AG04450 (cell line): ENCODE measurements around the gene BBLN. TPM values are rescaled to one million over a fixed set of nuclear protein-coding genes. Genes with fewer than 3 reads are reported as not detected.
"Not testable (repeated sequence)": the region's sequence is repeated elsewhere in the genome, so short reads cannot be mapped to it uniquely, and the experiment has no call there.

Experiments used
- CTCF ChIA-PET: fragments of 300-600, 350-600 bp; formaldehyde crosslinking; extraction: SDS; loops from one replicate; lab custom pipeline; 2022; ENCODE audit warnings: antibody characterized with exemption, inconsistent platforms; lab: Charles Lee
- POLR2A ChIA-PET: fragments of 350-600 bp; formaldehyde crosslinking; extraction: SDS; loops from one replicate; lab custom pipeline; 2021; ENCODE audit warnings: antibody characterized with exemption, inconsistent platforms; lab: Yijun Ruan, JAX
- DNase-seq: peaks from one replicate; pipeline ENCODE4 v3.0.0-alpha.2; 2011; ENCODE audit warnings: low read depth, low spot score
- H3K27ac ChIP-seq: one replicate; pipeline ENCODE4 v1.5.1; 2012; ENCODE audit warnings: low read depth, low read length, control low read depth
- H3K27me3 ChIP-seq: one replicate; pipeline ENCODE4 v1.6.0; 2012; ENCODE audit warnings: low read length; ENCODE audit not compliant: control insufficient read depth, insufficient read depth
- H3K4me3 ChIP-seq: 2 replicates; pipeline ENCODE4 v1.5.1; 2011; ENCODE audit warnings: mild to moderate bottlenecking, low read depth, low read length, control low read depth
- H3K9me3 ChIP-seq: 2 replicates; pipeline ENCODE4 v1.5.1; 2012; ENCODE audit warnings: low read length; ENCODE audit not compliant: control insufficient read depth, insufficient read depth
- polyA plus RNA-seq: library from polyadenylated mRNA; depleted of rRNA; stranded (reverse); fragments of >200 nt; gene quantifications from 2 replicates; pipeline ENCODE4 v1.2.3, GENCODE V29; 2011
- TF ChIP-seq, protein P1 (sequence below): IDR thresholded peaks from 2 replicates; pipeline ENCODE4 v1.5.1; 2011; ENCODE audit warnings: low read depth, low read length, control low read depth, inconsistent platforms

BBLN gene
- polyA plus RNA-seq, 1 experiment: 48.1 TPM

DNA sequence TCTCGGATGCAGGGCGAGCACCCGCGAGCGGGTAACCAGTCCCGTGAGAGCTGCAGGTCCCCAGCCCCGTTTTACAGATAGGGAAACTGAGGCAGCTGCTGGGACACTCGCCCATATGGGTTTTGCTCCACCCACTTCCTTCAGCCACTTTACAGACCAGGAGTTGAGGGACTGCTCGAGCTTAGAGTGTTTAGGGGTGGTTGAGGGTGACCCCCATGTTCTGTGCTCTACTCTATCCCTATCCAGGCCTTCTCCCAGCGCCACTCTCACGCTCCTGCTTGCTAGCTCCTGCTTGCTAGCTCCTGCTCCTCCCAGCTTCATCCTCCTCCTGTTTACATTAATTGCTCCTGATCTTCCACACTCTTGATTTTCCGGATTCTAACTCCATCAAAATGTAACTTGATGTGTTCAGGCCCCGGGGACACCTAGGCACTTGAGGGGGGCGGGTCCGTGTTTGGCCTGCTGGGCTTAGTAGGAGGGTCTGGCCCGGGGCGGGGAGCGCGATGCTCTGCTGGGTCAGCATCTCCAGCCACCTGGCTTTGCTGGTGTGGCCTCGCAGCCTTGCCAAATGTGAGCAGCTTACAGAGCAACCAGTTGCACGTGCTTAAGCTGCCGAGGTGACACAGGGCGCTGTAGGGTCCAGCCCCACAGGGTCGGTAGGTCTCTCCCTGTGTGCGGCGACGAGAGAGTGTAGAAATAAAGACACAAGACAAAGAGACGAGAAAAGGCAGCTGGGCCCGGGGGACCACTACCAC, 31.1 kb upstream of the BBLN start:
- Histone ChIP-seq H3K4me3 (peak overlapping the region; percentile 90), H3K27me3 (peaks cover 10% of the 10 kb centered on the region), H3K9me3 (peaks cover 3% of the 10 kb centered on the region; the same call in 1 of the 2 replicates), H3K27ac (no peak overlapping the region)
- DNase-seq: no peak
- ChIA-PET POLR2A (interaction anchor here (0.9 to 1.0 kb wide), 6 partner anchors 11 to 62 kb away, joined by 3 to 4 read pairs (median 4); partner anchors contain the start of gene NAIF1), CTCF (interaction anchor here (0.9 to 4.0 kb wide), 5 partner anchors 8 to 186 kb away, joined by 3 to 53 read pairs (median 7); partner anchors contain the start of gene BBLN)
- TF ChIP-seq, protein P1, sequence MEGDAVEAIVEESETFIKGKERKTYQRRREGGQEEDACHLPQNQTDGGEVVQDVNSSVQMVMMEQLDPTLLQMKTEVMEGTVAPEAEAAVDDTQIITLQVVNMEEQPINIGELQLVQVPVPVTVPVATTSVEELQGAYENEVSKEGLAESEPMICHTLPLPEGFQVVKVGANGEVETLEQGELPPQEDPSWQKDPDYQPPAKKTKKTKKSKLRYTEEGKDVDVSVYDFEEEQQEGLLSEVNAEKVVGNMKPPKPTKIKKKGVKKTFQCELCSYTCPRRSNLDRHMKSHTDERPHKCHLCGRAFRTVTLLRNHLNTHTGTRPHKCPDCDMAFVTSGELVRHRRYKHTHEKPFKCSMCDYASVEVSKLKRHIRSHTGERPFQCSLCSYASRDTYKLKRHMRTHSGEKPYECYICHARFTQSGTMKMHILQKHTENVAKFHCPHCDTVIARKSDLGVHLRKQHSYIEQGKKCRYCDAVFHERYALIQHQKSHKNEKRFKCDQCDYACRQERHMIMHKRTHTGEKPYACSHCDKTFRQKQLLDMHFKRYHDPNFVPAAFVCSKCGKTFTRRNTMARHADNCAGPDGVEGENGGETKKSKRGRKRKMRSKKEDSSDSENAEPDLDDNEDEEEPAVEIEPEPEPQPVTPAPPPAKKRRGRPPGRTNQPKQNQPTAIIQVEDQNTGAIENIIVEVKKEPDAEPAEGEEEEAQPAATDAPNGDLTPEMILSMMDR: no peak

DNA sequence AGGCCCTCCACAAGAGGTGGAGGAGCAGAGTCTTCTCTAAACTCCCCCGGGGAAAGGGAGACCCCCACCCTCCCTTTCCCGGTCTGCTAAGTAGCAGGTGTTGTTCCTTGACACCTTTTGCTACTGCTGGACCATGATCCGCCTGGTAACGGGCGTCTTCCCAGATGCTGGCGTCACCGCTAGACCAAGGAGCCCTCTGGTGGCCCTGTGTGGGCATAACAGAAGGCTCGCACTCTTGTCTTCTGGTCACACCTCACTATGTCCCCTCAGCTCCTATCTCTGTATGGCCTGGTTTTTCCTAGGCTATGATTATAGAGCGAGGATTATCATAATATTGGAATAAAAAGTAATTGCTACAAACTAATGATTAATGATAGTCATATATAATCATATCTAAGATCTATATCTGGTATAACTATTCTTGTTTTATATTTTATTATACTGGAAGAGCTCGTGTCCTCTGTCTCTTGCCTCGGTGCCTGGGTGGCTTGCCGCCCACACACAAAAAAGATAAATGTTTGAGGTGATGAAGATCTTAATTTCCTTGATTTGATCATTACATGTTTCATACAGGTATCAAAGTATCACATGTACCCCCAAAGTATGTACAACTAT, 30.0 kb upstream of the BBLN start:
- POLR2A ChIA-PET: not testable (repeated sequence)

DNA sequence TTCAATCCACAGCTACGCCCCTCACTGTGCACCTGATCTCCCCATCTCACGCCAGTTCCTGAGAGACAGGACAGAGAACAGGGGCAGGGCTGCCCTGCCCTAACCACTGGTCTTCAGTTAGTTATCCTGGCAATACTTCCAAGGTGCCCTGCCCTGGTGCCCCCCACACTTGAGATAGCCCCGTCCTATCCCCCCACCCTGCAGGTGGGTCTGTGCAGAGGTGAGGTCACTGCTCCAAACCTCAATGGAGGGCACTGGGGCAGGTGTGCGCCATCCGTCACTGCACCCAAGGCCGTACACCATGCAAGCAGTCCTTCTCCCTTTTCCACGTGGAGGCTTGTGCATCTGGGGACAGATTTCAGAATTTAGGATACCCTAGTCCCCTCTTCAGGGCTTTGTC, 29.4 kb upstream of the BBLN start:
- H3K27ac ChIP-seq, POLR2A ChIA-PET, H3K9me3 ChIP-seq, DNase-seq, H3K4me3 ChIP-seq: not testable (repeated sequence)
- H3K27me3 ChIP-seq: peaks cover 11% of the 10 kb centered on the region
- CTCF ChIA-PET: interaction anchor here (1.2 kb wide), 1 partner anchor 13 kb away, joined by 7 read pairs; no protein-coding TSS in a partner anchor

More for the DNA sequence above, 30.0 kb upstream of the BBLN start:
- peaks cover 11% of the 10 kb centered on the region for H3K27me3 ChIP-seq
- H3K9me3 ChIP-seq, H3K4me3 ChIP-seq, H3K27ac ChIP-seq, DNase-seq: not testable (repeated sequence)
- CTCF ChIA-PET: interaction anchor here (1.2 kb wide), 1 partner anchor 12 kb away, joined by 7 read pairs; no protein-coding TSS in a partner anchor

DNA sequence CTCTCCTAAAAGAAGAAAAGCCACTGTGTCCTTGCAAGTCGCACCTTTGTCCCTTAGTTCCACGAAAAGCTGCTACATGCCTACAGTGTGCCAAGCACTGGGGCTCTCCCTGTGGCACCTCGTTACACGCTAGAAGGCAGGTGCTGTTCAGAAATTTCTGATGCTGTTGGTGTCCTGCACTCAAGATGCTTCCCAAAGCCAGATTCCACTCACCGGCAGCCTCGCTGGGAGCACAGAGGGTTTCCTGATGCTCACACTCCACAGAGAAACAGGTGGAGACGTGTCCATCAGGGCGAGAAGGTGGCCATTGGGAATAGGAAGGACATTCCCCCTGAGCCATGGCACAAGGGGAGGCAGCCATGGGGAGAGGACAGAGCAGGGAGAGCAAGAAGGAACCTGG, 28.7 kb upstream of the BBLN start:
- H3K27ac ChIP-seq, POLR2A ChIA-PET, DNase-seq, H3K4me3 ChIP-seq, H3K9me3 ChIP-seq: not testable (repeated sequence)
- peaks cover 11% of the 10 kb centered on the region for H3K27me3 ChIP-seq
- CTCF ChIA-PET: interaction anchor here (0.7 kb wide), 1 partner anchor 14 kb away, joined by 3 read pairs; no protein-coding TSS in a partner anchor

DNA sequence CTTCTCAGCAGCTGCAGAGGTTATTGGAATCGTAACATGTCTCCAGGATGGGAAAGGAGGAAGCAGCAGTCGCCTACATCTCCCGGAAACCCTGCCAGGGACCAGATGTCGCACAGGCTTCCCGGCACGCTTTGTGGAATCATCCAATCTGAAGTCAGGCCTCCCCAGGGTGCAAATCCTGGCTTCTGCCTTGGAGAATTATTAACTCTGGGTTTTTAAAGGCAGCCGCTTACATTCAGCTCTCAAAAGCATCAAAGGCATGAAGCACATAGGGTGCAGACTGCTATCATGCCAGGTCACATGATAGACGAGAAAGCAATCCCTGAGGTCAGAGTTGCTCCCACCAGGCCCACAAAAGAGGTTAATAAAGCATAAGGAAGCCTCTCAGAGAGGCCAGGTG, 27.9 kb upstream of the BBLN start:
- H3K9me3 ChIP-seq, POLR2A ChIA-PET, H3K27ac ChIP-seq, DNase-seq, H3K4me3 ChIP-seq: not testable (repeated sequence)
- H3K27me3 ChIP-seq: peaks cover 11% of the 10 kb centered on the region
- CTCF ChIA-PET: interaction anchor here (0.7 kb wide), 1 partner anchor 14 kb away, joined by 3 read pairs; no protein-coding TSS in a partner anchor

DNA sequence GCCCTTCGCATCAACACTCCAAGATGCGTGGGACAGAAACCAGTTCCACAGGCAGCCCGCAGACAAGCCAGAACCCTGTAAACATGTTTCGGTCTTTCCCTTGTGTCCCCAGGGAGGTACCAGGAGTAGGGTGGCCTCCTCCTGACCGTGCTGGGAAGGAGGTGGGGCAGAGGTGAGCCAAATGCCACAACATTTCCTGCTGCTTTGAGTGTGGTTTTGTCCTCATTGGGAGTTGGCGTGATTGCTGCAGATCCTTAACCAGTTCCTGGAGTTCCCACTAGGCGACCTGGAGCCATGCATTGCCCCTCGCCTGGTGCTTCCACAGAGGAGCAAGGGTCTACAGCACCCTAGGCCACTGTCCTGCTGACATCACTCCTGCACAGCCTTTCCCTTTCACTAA, 24.5 kb upstream of the BBLN start:
- DNase-seq, POLR2A ChIA-PET, H3K4me3 ChIP-seq, H3K27ac ChIP-seq, H3K9me3 ChIP-seq, CTCF ChIA-PET: not testable (repeated sequence)
- peaks cover 18% of the 10 kb centered on the region for H3K27me3 ChIP-seq
